NOMO-1 treated with dmso at 0.1 percent for 144 hours (cell line): Measurements from ENCODE around the gene DNAJC5.

Experiments used
- DNase-seq: peaks from one replicate; lab custom pipeline; 2025; ENCODE audit not compliant: unreplicated experiment; lab: John Stamatoyannopoulos, UW

The DNAJC5 gene

DNA sequence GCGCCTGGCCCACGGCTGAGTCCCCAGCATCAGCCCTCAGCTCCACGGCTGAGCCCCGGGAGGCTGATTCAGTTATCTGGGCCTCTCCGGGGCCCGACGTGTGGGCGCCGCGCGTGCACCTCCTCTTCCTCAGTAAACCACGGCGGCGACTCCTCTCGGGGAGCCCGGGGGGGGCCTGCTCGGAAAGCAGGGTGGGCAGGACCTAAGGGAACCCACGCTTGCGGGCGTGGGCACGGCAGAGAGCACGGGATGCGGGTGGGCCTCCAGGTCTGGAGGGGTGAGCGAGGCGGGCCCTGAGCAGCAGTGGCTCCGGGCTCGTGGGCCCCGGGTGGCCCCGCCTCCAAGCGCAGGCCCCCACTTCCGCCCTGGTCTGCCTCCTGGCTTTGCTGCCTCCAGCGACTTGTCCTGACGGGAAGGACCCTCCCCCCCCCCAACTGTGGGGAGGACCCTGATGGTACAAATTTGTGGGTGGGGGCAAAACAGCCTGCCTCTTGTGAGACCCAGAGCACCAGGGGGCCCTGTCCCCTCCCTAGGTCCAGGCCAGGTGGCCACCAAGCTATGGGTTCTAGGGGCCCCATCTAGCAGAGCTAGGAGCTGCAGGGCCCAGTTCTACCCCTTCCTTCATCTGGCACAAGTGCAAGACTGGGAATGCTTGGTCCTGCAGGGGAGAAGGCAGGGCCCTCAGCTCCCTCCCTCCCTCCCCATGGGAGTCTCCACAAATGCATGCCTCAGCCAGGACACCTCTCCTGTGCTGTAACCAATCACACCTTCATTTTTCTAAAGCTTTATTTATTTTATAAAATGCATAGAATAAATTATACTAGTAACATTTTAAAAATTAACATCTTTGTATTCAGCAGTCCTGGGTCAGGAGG lies 44.4 kb downstream of the DNAJC5 start:
- DNase-seq: no peak

DNA sequence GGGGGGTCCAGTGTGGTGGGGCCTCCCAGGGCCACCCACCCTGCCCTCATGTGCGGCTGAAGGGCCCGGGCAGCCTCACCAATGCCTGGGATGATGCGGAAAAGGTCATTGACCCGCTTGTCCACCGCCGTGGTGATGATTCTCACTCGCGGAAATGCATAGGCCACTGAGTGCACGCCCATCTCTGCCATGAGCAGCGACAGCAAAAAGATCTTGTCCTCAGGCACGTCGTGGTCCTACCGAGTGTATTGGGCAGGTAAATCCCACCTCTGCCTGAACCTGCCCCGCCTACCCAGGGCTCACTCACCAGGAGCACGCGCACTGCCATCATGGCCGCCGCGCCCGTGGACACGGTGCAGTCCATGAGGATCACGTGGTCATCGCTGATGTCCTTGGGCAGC lies 45.1 kb downstream of the DNAJC5 start:
- DNase-seq: no peak

DNA sequence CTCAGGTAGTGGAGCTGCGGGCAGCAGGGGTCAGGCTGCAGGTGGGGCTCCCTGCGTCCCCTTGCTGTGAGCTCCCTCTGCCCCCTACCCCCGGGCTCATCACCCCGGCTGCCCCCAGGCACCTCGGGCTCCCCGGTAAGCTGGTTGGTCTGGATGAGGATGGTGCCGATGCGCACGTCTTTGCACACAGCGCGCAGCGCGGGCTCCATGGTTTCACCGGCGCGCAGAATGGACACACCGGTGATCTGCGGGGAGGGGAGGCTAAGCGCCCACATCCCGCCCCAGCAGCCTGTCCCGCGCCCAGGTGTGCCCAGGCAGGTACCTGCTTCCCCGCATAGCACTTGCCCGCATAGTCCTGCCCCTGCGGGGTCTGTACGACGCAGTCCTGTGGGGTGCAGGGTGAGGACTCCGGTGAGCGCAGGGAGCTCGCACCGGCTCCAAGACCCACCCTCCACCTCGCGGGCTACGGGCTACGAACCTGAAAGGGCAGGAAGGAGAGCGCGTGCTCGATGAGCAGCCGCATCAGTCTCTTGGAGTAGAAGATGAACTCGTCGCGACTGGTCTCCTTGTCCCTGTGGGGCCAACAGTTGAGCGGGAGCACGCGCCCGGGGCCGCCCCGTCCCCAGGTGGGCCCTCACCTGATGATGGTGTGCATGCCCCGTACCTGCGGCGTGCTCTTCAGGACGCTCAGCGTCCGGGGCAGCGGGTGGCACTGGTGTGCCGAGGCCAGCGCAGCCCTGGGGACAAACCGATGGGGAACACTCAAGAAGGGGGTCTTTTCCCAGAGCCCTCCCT lies 45.7 kb downstream of the DNAJC5 start:
- DNase-seq: no peak

DNA sequence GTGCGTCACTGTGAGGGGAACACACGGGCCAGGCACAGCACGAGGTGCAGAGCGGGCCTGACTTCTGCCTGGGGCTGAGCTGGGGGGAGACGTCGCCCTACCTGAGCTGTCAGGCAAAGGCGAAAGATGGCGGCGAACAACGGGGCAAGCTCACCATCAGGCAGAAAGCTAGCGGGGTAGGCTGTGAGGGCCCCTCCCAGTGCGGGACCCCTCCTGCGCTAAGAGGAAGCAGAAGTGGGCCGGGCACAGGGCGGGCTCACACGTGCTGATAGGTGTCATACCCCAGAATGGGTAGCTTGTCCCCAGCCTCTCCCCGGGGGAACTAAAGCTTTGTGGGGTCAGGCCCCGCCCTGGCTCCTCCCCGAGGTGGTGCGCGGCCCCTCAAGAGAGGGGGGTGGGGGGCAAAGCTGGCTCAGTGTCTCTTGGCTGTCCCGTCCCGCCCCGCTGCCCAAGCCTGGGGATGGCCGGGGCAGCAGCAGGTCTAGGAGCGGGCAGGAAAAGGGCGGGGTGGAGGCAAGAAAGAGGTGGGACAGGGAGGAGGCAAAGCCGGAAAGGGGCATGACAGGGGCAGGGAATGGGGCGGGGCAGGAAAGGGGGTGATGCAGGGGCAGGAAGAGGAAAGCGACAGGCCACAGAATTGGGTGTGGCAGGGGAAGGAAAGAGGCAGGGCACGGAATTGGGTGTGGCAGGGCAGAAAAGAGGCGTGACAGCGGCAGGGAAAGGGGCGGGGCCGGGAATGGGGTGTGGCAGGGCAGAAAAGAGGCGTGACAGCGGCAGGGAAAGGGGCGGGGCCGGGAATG lies 46.6 kb downstream of the DNAJC5 start:
- peak; percentile 79 for DNase-seq

DNA sequence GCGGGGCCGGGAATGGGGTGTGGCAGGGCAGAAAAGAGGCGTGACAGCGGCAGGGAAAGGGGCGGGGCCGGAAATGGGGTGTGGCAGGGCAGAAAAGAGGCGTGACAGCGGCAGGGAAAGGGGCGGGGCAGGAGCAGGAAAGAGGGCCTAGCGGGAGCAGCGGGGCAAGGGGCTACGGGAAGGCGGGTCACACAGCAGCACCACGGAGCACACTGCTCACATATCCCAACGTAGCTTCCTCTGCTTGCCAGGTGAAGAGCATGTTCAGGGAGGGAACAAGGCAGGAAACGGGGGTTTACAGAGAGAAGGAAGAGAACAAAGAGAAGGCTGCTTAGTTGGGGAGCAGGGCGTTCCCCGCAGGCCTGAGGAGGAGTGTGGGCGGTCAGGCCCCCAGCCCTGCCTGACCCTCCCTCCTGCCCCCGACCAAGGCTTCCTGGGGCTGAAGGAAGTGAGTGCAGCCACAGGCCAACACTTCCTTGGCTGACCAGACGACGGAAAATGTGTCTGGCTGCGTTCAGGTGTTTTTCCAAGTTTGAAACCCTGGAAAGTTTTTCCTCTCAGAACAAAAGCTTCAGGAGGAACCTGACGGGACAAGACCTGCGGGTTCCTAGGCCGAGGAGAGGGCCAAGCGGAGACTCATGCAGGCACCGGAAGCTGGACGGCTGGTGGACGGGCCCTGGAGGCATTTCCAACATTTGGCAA lies 47.5 kb downstream of the DNAJC5 start:
- DNase-seq: no peak

DNA sequence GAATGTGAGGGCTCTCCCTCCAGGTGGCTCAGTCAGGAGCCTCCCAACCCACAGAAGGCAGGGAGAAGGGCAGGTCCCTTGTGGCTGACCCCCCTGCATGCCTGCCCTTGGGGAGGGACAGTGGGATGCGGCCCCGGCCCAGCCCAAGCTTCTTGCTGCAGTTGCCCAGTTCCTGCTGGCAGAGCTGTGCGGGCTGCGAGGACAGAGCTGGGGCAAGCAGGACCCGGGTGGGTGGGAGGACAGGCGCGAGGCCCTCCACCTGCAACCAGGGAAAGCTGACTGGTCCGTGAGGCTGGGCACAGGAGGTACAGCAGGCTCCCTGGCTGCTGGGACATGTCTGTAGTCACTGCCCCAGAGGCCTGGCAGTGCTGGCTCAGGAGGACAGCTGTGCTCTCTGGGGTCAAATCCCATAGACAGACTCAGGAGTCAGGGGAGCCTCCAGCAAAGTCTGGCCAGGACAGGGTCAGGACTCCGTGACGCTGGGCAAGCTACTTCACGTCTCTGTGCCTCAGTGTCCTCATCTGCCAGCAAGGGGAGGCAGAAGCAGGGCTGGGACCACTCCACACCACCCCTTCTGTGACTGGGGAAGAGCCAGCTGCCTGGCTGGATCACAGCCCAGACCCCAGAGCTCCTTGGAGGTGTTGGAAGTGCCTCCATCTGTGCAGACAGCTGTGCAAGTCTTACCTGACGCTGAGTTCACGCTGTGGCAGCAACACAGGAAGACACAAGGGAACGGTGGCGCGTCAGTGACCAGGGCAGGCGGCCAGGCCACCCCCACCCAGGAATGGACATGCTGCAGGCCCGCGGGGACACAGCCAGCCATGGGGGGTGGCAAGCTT lies 48.3 kb downstream of the DNAJC5 start:
- DNase-seq: no peak

DNA sequence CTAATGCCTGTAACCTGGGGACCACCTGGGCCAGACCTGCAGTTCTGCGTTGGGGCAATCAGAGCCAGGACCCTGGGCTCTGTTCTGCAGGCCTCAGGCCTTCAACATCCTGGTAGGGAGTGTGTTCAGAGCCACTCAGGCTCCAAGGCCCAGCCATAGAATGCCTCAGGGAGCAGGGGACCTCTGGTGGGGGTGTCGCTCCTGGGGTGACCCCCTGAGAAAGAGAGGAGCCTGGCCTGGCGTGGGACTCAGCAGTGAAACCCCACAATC lies 48.8 kb downstream of the DNAJC5 start:
- no peak for DNase-seq

DNA sequence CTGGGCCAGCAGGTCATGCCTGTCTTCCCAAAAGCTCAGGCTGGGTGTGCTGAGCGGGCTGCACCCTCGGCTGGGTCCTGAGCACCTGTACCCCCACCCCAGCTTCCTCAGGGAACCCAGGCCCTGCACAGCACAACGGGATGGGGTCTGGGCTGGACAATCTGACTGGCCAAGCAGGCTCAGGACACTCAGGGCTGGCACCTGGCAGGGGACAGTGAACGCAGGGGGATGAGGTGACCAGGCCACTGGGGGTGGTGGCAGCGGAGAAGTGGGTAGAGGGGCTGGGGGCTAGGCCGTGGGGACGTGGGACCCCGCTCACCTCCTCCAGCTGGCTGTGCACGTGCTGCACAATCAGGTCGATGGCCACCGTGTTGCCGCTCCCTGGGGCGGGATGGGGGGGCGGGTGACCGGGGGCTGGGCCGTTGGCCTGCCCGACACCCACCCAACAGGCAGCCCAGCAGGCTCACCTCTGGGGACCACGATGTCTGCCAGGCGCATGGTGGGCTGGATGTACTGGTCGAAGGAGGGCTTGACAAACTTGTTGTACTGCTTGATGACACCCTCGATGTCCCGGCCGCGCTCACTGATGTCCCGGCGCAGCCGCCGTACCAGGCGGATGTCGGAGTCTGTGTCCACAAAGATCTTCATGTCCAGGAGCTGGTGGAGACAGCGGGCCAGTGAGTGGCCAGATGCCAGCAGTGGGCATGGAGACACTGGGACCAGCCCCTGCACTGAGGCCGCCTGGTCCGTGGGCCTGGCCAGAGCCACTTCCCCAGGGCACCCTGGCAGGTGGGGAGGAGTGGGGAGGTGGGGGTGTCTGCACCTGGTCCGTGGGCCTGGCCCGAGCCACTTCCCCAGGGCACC lies 49.4 kb downstream of the DNAJC5 start:
- no peak for DNase-seq

DNA sequence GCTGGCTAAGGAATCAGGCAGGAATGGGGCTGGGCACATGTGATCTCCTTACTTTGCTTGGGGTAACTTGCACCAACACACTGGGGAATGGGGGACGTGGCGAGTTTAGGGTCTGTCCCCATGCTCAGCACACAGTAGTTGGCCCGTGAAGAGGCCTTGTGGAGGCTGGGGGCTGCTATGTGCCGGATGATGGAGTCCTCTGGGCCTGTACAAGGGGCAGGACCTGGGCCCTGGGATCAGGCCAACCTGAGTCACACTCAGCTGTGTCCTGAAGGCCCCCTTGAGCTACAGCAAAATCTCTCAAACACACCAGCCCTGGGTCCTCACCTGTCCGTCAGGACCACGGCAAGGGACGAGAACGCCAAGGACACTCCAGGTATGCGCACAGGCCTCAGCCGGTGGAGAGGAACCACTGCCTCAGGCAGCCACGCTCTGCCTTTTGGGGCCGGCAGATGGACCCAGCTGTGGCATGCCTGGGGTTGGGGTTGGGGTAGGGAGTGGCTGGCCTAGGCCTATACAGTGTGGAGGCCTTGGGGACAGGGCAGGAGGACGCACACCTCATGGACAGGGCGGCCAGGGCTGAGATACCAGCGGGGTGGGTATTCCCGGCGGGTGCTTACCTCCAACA lies 50.2 kb downstream of the DNAJC5 start:
- DNase-seq: no peak

DNA sequence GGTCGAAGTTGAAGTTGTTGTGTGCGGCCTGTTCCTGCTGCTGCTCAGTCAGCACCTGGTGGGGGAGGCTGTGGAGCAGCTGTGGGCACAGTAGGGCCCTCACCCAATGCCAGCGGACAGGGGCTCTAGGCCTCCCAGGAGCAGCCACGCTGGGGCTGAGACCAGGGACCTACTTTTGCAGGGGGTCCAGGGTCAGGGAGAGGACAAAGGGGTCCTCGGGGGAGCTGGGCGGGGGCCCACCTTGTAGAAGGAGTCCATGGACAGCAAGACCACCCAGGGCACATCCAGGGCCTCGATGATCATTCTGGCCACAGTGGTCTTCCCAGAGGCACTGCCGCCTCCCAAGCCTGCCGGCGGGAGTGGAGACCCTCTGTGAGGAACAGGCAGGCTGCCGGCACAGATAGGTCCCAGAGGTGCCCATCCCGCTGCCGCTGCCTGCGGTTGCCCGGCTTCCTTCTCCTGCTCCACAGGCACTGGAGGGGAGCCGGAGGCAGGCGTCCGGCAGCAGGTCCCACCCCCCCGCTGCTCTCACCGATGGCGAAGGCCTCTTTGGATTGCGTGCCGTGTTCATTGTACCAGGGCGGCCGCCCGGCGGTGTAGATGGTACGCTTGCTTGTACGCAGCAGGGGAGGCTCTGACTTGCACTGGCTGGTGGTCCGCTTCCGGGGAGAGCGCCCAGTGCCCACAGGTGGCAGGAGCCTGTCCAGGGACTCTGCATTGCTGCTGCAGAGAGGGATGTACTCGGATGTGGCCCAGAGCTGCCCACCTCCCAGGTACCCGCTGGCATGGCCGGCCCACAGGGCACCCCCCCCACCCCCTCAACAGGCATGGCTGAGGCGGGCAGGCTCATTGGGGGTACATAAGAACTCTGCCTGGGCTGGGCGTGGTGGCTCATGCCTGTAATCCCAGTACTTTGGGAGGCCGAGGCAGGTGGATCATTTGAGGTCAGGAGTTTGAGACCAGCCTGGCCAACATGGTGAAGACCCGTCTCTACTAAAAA lies 51.3 kb downstream of the DNAJC5 start:
- DNase-seq: no peak

DNA sequence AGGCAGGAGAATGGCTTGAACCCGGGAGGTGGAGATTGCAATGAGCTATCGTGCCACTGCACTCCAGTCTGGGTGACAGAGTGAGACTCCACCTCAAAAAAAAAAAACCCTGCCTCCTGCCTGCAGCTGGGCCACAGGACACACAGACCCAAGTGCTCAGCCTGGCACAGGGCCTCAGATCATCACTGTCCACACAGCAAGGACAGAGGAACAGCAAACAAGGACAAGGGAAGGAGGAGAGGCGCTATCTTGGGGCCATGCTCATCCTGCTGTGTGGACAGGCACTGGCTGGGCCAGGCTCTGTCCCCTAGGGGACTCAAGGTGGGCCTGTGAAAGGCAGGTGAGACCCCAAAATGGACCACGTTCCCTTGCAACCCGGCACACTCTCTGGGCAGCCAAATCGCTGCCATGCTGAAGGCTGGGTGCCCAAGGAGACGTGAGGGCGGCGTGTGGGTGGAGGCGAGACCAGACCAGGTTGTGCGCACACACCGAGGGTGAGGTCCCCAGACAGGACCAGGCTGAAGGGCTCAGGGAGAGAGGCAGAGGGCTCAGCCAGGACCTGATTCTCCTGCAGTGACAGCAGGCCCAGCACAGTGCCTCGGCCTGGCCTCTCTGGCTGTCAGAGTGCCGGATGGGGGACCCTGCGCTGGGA lies 52.2 kb downstream of the DNAJC5 start:
- DNase-seq: no peak

DNA sequence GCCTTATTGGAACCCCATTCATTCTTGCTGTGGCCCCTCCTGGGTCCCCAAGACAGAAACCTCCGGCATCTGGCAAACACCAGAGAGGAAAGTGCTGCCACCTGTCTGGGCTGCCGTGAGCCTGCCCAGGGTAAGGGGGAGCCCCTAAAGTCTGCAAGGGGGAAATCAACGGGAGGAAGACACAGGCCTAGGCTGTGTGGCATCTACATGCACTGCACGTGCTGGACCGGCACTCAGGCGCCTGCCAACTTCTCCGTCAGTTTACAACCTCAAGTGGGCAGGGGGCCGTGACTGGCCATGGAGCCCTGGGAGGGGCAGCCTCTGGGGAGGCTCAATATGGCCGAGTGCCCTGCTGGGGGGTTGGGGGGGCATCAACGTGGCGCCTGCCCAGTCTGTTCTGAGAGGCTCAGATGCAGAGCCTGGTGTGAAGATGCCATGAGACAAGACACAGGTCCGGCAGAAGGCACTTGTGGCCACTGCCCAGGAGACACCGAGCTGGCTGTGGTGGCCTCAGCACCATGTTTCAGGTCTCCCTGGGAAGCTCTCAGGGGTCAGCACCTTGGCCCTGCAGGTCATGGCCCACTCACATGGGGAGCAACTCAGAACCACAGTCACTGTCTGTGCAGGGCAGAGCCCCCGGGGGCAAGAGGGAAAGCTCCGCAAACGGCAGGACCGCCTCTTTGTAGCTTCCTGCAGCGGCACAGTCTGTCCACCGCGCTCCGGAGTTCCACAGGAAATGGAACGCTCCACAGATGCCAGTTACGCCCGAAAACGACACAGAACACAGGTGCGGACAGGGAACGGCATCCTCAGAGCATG lies 52.9 kb downstream of the DNAJC5 start:
- DNase-seq: no peak

DNA sequence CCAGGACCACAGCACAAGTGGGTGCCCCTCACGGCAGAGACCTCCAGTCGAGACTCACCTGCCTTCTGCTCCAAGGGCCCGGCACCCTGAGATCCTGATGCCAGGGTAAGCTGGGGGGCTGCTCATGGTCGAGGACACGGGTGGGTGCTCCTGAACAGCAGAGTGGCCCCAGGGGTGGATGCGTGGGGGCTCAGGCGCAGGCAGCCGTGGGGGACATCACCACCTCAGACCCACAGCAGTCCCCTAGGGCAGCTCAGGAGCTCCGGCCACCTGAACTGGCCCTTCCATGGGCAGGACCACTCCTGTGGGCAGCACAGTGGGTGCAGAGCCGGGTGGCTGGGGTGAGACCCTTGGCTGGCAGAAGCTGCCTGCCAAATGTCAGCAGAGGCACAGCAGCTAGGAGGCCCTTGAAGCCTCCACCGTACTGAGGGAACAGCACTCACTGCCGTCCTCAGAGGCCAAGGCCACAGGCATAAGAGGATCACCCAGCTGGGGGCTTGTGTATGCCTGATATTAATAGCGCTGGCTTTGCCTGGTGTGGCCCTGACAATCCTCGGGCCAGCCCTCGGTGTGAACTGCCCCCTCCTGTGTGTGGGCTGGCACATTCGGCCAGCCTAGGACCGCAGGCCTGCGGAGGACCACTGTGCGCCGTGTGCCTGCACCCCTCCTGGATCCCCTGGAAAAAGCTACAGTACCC lies 55.9 kb downstream of the DNAJC5 start:
- no peak for DNase-seq

DNA sequence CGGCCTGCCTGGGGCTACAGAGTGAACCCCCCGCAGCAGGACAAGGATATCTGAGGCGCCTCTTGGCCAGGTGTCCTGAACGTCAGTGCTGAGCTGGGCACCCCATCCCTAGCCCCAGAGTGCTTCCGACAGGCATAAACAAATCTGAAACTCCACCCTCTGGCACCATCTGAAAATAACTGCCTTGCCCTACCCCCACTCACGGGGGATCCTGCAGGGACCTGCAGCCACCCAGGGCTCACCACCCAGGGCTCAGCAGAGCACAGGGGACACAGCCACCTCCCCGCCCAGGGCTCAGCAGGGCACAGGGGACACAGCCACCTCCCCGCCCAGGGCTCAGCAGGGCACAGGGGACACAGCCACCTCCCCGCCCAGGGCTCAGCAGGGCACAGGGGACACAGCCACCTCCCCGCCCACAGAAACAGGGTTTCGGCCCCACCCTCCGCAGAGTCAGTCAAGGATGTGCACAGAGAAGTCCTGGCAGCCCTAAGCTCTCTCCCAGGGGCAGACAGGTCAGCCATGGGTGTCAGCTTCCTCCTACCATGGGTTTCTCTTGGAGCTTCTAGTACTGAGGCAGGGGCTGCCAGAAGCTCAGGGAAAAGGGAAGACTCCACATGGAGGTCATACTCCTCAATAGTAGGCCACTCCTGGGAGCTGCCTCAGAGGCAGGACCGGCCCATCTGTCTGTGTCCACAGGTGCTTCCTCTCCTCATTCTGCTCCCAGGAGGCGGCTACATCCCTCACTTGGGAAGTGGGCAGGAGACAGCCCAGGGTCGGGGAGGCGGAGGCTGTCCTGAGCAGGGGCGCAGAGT lies 56.7 kb downstream of the DNAJC5 start:
- DNase-seq: no peak

DNA sequence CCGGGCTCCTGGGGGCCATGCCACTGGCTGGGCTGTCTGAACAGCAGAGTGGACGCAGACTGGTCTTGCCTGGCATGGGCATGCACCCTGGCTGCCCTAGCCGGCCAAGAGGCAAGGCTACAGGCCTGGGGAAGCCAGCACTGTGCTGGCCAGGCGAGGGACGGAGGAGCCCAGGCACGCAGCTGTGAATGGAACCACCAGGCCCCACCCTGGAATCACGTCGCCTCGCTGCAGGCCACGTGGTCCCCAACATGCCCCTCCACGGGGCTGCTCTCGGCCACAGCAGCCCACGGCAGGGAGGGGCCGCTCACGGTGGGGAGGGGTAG lies 57.2 kb downstream of the DNAJC5 start:
- no peak for DNase-seq
